Immature natural killer cell (primary cell): ENCODE measurements around the gene DFFB. TPM values are rescaled to one million over a fixed set of nuclear protein-coding genes. Genes with fewer than 3 reads are reported as not detected.

ENCODE experiments used
- DNase-seq, 3 donors: peaks; one replicate each; pipeline ENCODE4 v3.0.0; 2022; ENCODE audit warnings: mixed read lengths in 1 of 3
- H3K27ac Mint-ChIP-seq, 6 donors: one replicate each; pipeline ENCODE4 v1.8.0; 2020; ENCODE audit warnings: mixed read lengths in 6 of 6, mild to moderate bottlenecking in 5 of 6, inconsistent platforms in 4 of 6, moderate library complexity in 3 of 6
- H3K27me3 Mint-ChIP-seq, 3 donors: one replicate each; pipeline ENCODE4 v1.8.0; 2020 to 2021; ENCODE audit warnings: low read depth in 3 of 3, mild to moderate bottlenecking in 3 of 3, mixed read lengths in 3 of 3, moderate library complexity in 3 of 3, inconsistent platforms in 1 of 3
- H3K36me3 Mint-ChIP-seq, 3 donors: one replicate each; pipeline ENCODE4 v1.8.0; 2020; ENCODE audit warnings: mixed read lengths in 3 of 3, inconsistent platforms in 2 of 3, mild to moderate bottlenecking in 2 of 3
- H3K4me1 Mint-ChIP-seq, 2 donors: one replicate each; pipeline ENCODE4 v1.8.0; 2020; ENCODE audit warnings: inconsistent platforms in 2 of 2, mild to moderate bottlenecking in 2 of 2, mixed read lengths in 2 of 2, moderate library complexity in 1 of 2
- H3K4me3 Mint-ChIP-seq, 5 donors: one replicate each; pipeline ENCODE4 v1.8.0; 2020; ENCODE audit warnings: mild to moderate bottlenecking in 5 of 5, mixed read lengths in 5 of 5, inconsistent platforms in 3 of 5, moderate library complexity in 3 of 5
- H3K9me3 Mint-ChIP-seq, 6 donors: one replicate each; pipeline ENCODE4 v1.8.0; 2020; ENCODE audit warnings: mild to moderate bottlenecking in 6 of 6, mixed read lengths in 6 of 6, inconsistent platforms in 4 of 6, moderate library complexity in 3 of 6
- polyA plus RNA-seq, 3 donors: library from polyadenylated mRNA; unstranded; fragments of 300-500 nt; fragmentation: Illumina TruSeq; gene quantifications; one replicate each; pipeline ENCODE4 v1.2.3, GENCODE V29; 2021

The DFFB gene
- polyA plus RNA-seq, 3 donors from 2014 or later: 8.3 to 25.6 (median 11.9) TPM

- no peak for DNase-seq
- Mint-ChIP-seq H3K36me3 (peaks cover 10 to 22% (median 21%) of the 10 kb centered on the region in 3 donors), H3K9me3 (no peaks in the 10 kb centered on the region), H3K27ac (peak overlapping the region; percentile 41 to 75 (median 58)), H3K4me3 (no peak overlapping the region), H3K27me3 (peaks cover 0 to 2% (median 0%) of the 10 kb centered on the region in 3 donors), H3K4me1 (peaks cover 6 to 7% of the 10 kb centered on the region in 2 donors)
Observed at GRCh38 chr1:3868464-3869006, 11.3 kb downstream of the DFFB start.

- no peak for DNase-seq
- peaks cover 4 to 5% of the 10 kb centered on the region in 2 donors for H3K4me1 Mint-ChIP-seq
- peaks cover 0 to 2% (median 0%) of the 10 kb centered on the region in 3 donors for H3K27me3 Mint-ChIP-seq
- no peaks in the 10 kb centered on the region for H3K9me3 Mint-ChIP-seq
- H3K4me3 Mint-ChIP-seq: no peak overlapping the region
- peaks cover 14 to 25% (median 22%) of the 10 kb centered on the region in 3 donors for H3K36me3 Mint-ChIP-seq
- no peak overlapping the region for H3K27ac Mint-ChIP-seq
Observed at GRCh38 chr1:3869751-3870301, 12.6 kb downstream of the DFFB start.

GRCh38 chr1:3871451-3871805 lies 14.2 kb downstream of the DFFB start:
- Mint-ChIP-seq H3K36me3 (peaks cover 22 to 33% (median 28%) of the 10 kb centered on the region in 3 donors), H3K4me1 (no peaks in the 10 kb centered on the region), H3K9me3 (no peaks in the 10 kb centered on the region), H3K27me3 (peaks cover 0 to 2% (median 0%) of the 10 kb centered on the region in 3 donors), H3K4me3 (no peak overlapping the region), H3K27ac (peak overlapping the region in 2 of 6 donors; percentile 26 to 40)
- no peak for DNase-seq

- DNase-seq: no peak
Observed at GRCh38 chr1:3872546-3872945, 15.3 kb downstream of the DFFB start.

GRCh38 chr1:3874736-3875135 lies 17.5 kb downstream of the DFFB start:
- H3K9me3 Mint-ChIP-seq: no peaks in the 10 kb centered on the region
- H3K36me3 Mint-ChIP-seq: peaks cover 31 to 36% (median 32%) of the 10 kb centered on the region in 3 donors
- no peak overlapping the region for H3K27ac Mint-ChIP-seq
- no peak overlapping the region for H3K4me3 Mint-ChIP-seq
- H3K4me1 Mint-ChIP-seq: no peaks in the 10 kb centered on the region
- no peak for DNase-seq
- H3K27me3 Mint-ChIP-seq: no peaks in the 10 kb centered on the region

More at GRCh38 chr1:3872546-3872945, 15.3 kb downstream of the DFFB start:
- no peak overlapping the region for H3K4me3 Mint-ChIP-seq
- no peak overlapping the region for H3K27ac Mint-ChIP-seq
- no peaks in the 10 kb centered on the region for H3K9me3 Mint-ChIP-seq
- H3K27me3 Mint-ChIP-seq: no peaks in the 10 kb centered on the region
- H3K36me3 Mint-ChIP-seq: peaks cover 22 to 29% (median 24%) of the 10 kb centered on the region in 3 donors
- H3K4me1 Mint-ChIP-seq: no peaks in the 10 kb centered on the region

- no peak for DNase-seq
- Mint-ChIP-seq H3K4me3 (no peak overlapping the region), H3K9me3 (no peaks in the 10 kb centered on the region), H3K36me3 (peaks cover 29 to 36% (median 32%) of the 10 kb centered on the region in 3 donors), H3K27me3 (peaks cover 0 to 2% (median 0%) of the 10 kb centered on the region in 3 donors), H3K27ac (no peak overlapping the region), H3K4me1 (peaks cover 0 to 10% of the 10 kb centered on the region in 2 donors)
Observed at GRCh38 chr1:3876716-3877115, 19.4 kb downstream of the DFFB start.

GRCh38 chr1:3879099-3879498 lies 21.8 kb downstream of the DFFB start:
- peaks cover 2 to 16% (median 3%) of the 10 kb centered on the region in 3 donors for H3K27me3 Mint-ChIP-seq
- DNase-seq: no peak
- peaks cover 8 to 31% of the 10 kb centered on the region in 2 donors for H3K4me1 Mint-ChIP-seq
- peaks cover 29 to 34% (median 33%) of the 10 kb centered on the region in 3 donors for H3K36me3 Mint-ChIP-seq
- peak overlapping the region in 2 of 6 donors; percentile 42 to 96 for H3K27ac Mint-ChIP-seq
- no peak overlapping the region for H3K4me3 Mint-ChIP-seq
- H3K9me3 Mint-ChIP-seq: no peaks in the 10 kb centered on the region

- H3K27ac Mint-ChIP-seq: peak overlapping the region in 4 of 6 donors; percentile 16 to 96 (median 24)
Observed at GRCh38 chr1:3879787-3880428, 22.6 kb downstream of the DFFB start.

GRCh38 chr1:3880429-3881192 lies 23.3 kb downstream of the DFFB start:
- peaks cover 8 to 40% of the 10 kb centered on the region in 2 donors for H3K4me1 Mint-ChIP-seq
- peaks cover 2 to 16% (median 7%) of the 10 kb centered on the region in 3 donors for H3K27me3 Mint-ChIP-seq
- H3K4me3 Mint-ChIP-seq: no peak overlapping the region
- no peak for DNase-seq
- H3K9me3 Mint-ChIP-seq: no peaks in the 10 kb centered on the region
- peak overlapping the region in 5 of 6 donors; percentile 26 to 96 (median 74) for H3K27ac Mint-ChIP-seq
- H3K36me3 Mint-ChIP-seq: peaks cover 31 to 42% (median 35%) of the 10 kb centered on the region in 3 donors

More at GRCh38 chr1:3879787-3880428, 22.6 kb downstream of the DFFB start:
- no peaks in the 10 kb centered on the region for H3K9me3 Mint-ChIP-seq
- no peak for DNase-seq
- H3K4me1 Mint-ChIP-seq: peaks cover 8 to 38% of the 10 kb centered on the region in 2 donors
- H3K27me3 Mint-ChIP-seq: peaks cover 2 to 16% (median 7%) of the 10 kb centered on the region in 3 donors
- peaks cover 32 to 42% (median 37%) of the 10 kb centered on the region in 3 donors for H3K36me3 Mint-ChIP-seq
- H3K4me3 Mint-ChIP-seq: no peak overlapping the region

GRCh38 chr1:3881193-3881480 lies 23.9 kb downstream of the DFFB start:
- peaks cover 8 to 40% of the 10 kb centered on the region in 2 donors for H3K4me1 Mint-ChIP-seq
- no peaks in the 10 kb centered on the region for H3K9me3 Mint-ChIP-seq
- peak in 1 of 3 donors; percentile 13 for DNase-seq
- H3K4me3 Mint-ChIP-seq: peak overlapping the region in 2 of 5 donors; percentile 30 to 38
- H3K27ac Mint-ChIP-seq: peak overlapping the region; percentile 65 to 96 (median 74)
- peaks cover 2 to 16% (median 7%) of the 10 kb centered on the region in 3 donors for H3K27me3 Mint-ChIP-seq
- H3K36me3 Mint-ChIP-seq: peaks cover 27 to 38% (median 31%) of the 10 kb centered on the region in 3 donors

GRCh38 chr1:3883194-3883925 lies 26.1 kb downstream of the DFFB start:
- Mint-ChIP-seq H3K9me3 (no peaks in the 10 kb centered on the region), H3K4me3 (peak overlapping the region; percentile 33 to 76 (median 62)), H3K27me3 (peaks cover 4 to 16% (median 7%) of the 10 kb centered on the region in 3 donors), H3K27ac (peak overlapping the region; percentile 89 to 97 (median 96)), H3K36me3 (peaks cover 28 to 39% (median 31%) of the 10 kb centered on the region in 3 donors), H3K4me1 (peaks cover 14 to 54% of the 10 kb centered on the region in 2 donors)
- DNase-seq: peak; percentile 70 to 74 (median 73)

- Mint-ChIP-seq H3K9me3 (no peaks in the 10 kb centered on the region), H3K27me3 (peaks cover 4 to 19% (median 9%) of the 10 kb centered on the region in 3 donors), H3K36me3 (peaks cover 20 to 28% (median 20%) of the 10 kb centered on the region in 3 donors), H3K4me3 (no peak overlapping the region), H3K4me1 (peaks cover 28 to 66% of the 10 kb centered on the region in 2 donors), H3K27ac (peak overlapping the region; percentile 62 to 97 (median 96))
- DNase-seq: no peak
Observed at GRCh38 chr1:3884966-3885365, 27.7 kb downstream of the DFFB start.

GRCh38 chr1:3885611-3886010 lies 28.3 kb downstream of the DFFB start:
- Mint-ChIP-seq H3K27me3 (peaks cover 4 to 19% (median 11%) of the 10 kb centered on the region in 3 donors), H3K9me3 (no peaks in the 10 kb centered on the region), H3K4me1 (peaks cover 35 to 72% of the 10 kb centered on the region in 2 donors), H3K4me3 (no peak overlapping the region), H3K27ac (peak overlapping the region in 5 of 6 donors; percentile 21 to 96 (median 71)), H3K36me3 (peaks cover 22 to 31% (median 23%) of the 10 kb centered on the region in 3 donors)
- no peak for DNase-seq
